K562 (cell line): Measurements from ENCODE around the gene ANP32B. TPM values are rescaled to one million over a fixed set of nuclear protein-coding genes. Genes with fewer than 3 reads are reported as not detected.

Experiments
- EP300 ChIP-seq: IDR thresholded peaks from 2 replicates; pipeline ENCODE4 v1.6.1; 2012; ENCODE audit warnings: low read length, improper control_type of control experiment
- FOS ChIP-seq: IDR thresholded peaks from 3 replicates; pipeline ENCODE4 v1.6.1; 2011; ENCODE audit not compliant: insufficient read length; ENCODE audit errors: extremely low read depth
- GATAD2A ChIP-seq: fragments of 450-650 bp; IDR thresholded peaks from 2 replicates; pipeline ENCODE4 v1.6.1; 2017
- MAZ ChIP-seq, 2 experiments: fragments of 450-650 bp in 1 of 2; sonication (generic) in 1 of 2; formaldehyde crosslinking; IDR thresholded peaks in 1 of 2; conservative IDR thresholded peaks in 1 of 2; 2 replicates each; pipeline versions ENCODE4 v1.4.0 to v1.5.0; 2020; ENCODE audit warnings: mild to moderate bottlenecking in 1 of 2, missing genetic modification reagents in 1 of 2
- SREBF2 ChIP-seq: sonication (generic); formaldehyde crosslinking; IDR thresholded peaks from 2 replicates; pipeline ENCODE4 v1.4.0; 2020; ENCODE audit warnings: mild to moderate bottlenecking, missing genetic modification reagents
- TAF9B ChIP-seq: fragments of 450-650 bp; IDR thresholded peaks from 2 replicates; pipeline ENCODE4 v1.6.1; 2018; ENCODE audit warnings: mild to moderate bottlenecking; ENCODE audit not compliant: partially characterized antibody
- ZNF165 ChIP-seq: fragments of 250-450 bp; sonication (Bioruptor Pico); IDR thresholded peaks from 2 replicates; pipeline ENCODE4 v1.4.0; 2020; ENCODE audit warnings: borderline replicate concordance
- ZNF644 ChIP-seq: fragments of 200-800 bp; sonication (Bioruptor generic); IDR thresholded peaks from 2 replicates; pipeline ENCODE4 v1.6.1; 2016; ENCODE audit warnings: low read depth, missing genetic modification characterization, missing compliant biosample characterization
- ZNF76 ChIP-seq: fragments of 250-450 bp; sonication (Bioruptor Pico); IDR thresholded peaks from 2 replicates; pipeline ENCODE4 v1.4.0; 2020; ENCODE audit warnings: mild to moderate bottlenecking, moderate library complexity, borderline replicate concordance
- polyA plus RNA-seq, 8 experiments: library from polyadenylated mRNA; depleted of rRNA in 4 of 8; stranded (reverse) in 5 of 8; unstranded in 3 of 8; fragments of >200 nt; fragmentation: Nextera tagmentation in 2 of 8; fragmentation: Illumina TruSeq in 1 of 8; extraction: Ambion mirVana in 2 of 8; extraction: Trizol in 1 of 8; gene quantifications; 2 replicates each; pipeline versions ENCODE4 v1.2.1 to v1.2.3, GENCODE V29; 2011 to 2014; ENCODE audit warnings: inconsistent platforms in 1 of 8, missing spikeins in 1 of 8
- total RNA-seq, 7 experiments: library from RNA; depleted of rRNA in 6 of 7; stranded (reverse); fragments of >200 nt in 6 of 7; fragmentation: Illumina TruSeq in 2 of 7; extraction: Trizol in 2 of 7; gene quantifications; 2 replicates each; pipeline versions ENCODE4 v1.2.1 to v1.2.3, GENCODE V29; 2011 to 2021; ENCODE audit warnings: low replicate concordance in 1 of 7
- TF ChIP-seq, protein P1 (sequence below): sonication (generic); formaldehyde crosslinking; IDR thresholded peaks from 2 replicates; pipeline ENCODE4 v1.8.1; 2023; ENCODE audit warnings: missing genetic modification reagents, mild to moderate bottlenecking, borderline replicate concordance
- TF ChIP-seq, protein P2 (sequence below): IDR thresholded peaks from 2 replicates; pipeline ENCODE4 v1.6.1; 2014; ENCODE audit warnings: antibody characterized with exemption
- TF ChIP-seq, protein P3 (sequence below), 2 experiments: fragments of 450-650 bp in 1 of 2; sonication (generic) in 1 of 2; formaldehyde crosslinking in 1 of 2; IDR thresholded peaks in 1 of 2; conservative IDR thresholded peaks in 1 of 2; 2 replicates each; pipeline versions ENCODE4 v1.6.1 to v1.8.1; 2016 to 2023; ENCODE audit warnings: mild to moderate bottlenecking in 2 of 2, moderate library complexity in 2 of 2, inconsistent platforms in 1 of 2, missing genetic modification reagents in 1 of 2
- TF ChIP-seq, protein P4 (sequence below): fragments of 250-450 bp; sonication (Bioruptor Pico); IDR thresholded peaks from 2 replicates; pipeline ENCODE4 v1.8.0; 2022; ENCODE audit warnings: moderate library complexity, mild to moderate bottlenecking, inconsistent platforms
- TF ChIP-seq, protein P5 (sequence below): fragments of 250-450 bp; sonication (Bioruptor Pico); IDR thresholded peaks from 2 replicates; pipeline ENCODE4 v1.8.0; 2021; ENCODE audit warnings: moderate library complexity, mild to moderate bottlenecking, inconsistent platforms

Gene ANP32B
- total and polyA plus RNA-seq, 9 of the 15 experiments (the other 6 are each of a cell fraction or from before 2014, with no cell fraction given): 68.9 to 815 (median 141) TPM

DNA sequence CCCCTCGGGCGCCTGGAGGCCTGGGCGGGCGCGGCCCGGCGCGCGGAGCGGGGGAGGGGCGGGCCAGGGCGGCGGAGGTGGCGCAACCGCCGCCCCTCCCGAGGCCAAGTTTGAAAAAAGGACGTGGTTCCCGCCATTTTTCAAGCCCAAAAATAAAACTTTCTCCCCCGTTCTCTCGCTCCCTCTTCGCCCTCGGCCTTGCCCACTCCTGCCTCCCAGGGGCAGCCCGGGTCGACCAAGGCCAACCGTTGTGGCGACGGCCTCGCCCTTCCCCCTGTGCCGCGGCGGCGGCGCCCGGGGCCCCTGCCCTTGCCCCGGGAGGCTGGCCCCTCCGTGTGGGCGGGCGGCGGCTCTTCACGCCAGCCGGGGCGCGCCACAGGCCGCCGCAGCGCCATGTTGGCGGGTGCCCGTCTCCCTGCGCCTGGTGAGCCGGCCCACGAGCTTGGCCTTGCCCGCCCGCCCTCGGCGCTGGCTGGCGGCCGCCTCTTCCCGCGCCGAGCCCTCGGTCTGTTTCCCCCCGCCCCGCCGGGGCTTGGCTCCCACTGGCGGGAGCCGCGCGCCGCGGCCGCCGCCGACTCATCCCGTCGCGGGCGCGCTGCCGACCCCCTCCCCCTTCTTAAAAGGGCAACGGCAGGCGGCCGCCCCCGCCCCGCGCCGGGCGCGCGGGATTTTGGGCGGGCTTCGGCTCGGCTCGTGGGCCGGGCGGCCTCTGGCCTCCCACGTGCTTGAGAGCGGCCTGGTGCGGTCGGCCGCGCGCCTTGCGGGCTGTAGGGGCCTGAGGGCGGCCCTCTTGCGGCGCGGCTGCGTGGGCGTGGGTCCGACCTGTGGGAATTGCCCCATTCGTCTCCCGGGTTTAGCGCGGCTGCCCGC is 1.3 kb downstream of the ANP32B start (continued):
- TF ChIP-seq, protein P1, sequence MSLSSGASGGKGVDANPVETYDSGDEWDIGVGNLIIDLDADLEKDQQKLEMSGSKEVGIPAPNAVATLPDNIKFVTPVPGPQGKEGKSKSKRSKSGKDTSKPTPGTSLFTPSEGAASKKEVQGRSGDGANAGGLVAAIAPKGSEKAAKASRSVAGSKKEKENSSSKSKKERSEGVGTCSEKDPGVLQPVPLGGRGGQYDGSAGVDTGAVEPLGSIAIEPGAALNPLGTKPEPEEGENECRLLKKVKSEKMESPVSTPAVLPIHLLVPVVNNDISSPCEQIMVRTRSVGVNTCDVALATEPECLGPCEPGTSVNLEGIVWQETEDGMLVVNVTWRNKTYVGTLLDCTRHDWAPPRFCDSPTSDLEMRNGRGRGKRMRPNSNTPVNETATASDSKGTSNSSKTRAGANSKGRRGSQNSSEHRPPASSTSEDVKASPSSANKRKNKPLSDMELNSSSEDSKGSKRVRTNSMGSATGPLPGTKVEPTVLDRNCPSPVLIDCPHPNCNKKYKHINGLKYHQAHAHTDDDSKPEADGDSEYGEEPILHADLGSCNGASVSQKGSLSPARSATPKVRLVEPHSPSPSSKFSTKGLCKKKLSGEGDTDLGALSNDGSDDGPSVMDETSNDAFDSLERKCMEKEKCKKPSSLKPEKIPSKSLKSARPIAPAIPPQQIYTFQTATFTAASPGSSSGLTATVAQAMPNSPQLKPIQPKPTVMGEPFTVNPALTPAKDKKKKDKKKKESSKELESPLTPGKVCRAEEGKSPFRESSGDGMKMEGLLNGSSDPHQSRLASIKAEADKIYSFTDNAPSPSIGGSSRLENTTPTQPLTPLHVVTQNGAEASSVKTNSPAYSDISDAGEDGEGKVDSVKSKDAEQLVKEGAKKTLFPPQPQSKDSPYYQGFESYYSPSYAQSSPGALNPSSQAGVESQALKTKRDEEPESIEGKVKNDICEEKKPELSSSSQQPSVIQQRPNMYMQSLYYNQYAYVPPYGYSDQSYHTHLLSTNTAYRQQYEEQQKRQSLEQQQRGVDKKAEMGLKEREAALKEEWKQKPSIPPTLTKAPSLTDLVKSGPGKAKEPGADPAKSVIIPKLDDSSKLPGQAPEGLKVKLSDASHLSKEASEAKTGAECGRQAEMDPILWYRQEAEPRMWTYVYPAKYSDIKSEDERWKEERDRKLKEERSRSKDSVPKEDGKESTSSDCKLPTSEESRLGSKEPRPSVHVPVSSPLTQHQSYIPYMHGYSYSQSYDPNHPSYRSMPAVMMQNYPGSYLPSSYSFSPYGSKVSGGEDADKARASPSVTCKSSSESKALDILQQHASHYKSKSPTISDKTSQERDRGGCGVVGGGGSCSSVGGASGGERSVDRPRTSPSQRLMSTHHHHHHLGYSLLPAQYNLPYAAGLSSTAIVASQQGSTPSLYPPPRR: peak; percentile 64; the same call in 1 of the 2 replicates
- TF ChIP-seq ZNF644: peak; percentile 86
- TF ChIP-seq EP300: peak; percentile 36
- TF ChIP-seq FOS: no peak
- no peak for TF ChIP-seq TAF9B
- TF ChIP-seq ZNF76 (CRISPR knock-in tag): no peak
- peak; percentile 11 to 83; a peak in 3 of 4 replicates for TF ChIP-seq MAZ (CRISPR knock-in tag; conservative IDR thresholded peaks at IDR 0.05 in 1 of 2, IDR thresholded peaks at IDR 0.05 in 1 of 2)
- TF ChIP-seq ZNF165 (CRISPR knock-in tag): no peak
- TF ChIP-seq, protein P2, sequence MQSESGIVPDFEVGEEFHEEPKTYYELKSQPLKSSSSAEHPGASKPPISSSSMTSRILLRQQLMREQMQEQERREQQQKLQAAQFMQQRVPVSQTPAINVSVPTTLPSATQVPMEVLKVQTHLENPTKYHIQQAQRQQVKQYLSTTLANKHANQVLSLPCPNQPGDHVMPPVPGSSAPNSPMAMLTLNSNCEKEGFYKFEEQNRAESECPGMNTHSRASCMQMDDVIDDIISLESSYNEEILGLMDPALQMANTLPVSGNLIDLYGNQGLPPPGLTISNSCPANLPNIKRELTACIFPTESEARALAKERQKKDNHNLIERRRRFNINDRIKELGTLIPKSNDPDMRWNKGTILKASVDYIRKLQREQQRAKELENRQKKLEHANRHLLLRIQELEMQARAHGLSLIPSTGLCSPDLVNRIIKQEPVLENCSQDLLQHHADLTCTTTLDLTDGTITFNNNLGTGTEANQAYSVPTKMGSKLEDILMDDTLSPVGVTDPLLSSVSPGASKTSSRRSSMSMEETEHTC: no peak
- TF ChIP-seq, protein P3, sequence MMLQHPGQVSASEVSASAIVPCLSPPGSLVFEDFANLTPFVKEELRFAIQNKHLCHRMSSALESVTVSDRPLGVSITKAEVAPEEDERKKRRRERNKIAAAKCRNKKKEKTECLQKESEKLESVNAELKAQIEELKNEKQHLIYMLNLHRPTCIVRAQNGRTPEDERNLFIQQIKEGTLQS (IDR thresholded peaks at IDR 0.05): no peak
- TF ChIP-seq, protein P3 (CRISPR knock-in tag; conservative IDR thresholded peaks at IDR 0.05): no peak; the same call in 1 of the 2 replicates
- TF ChIP-seq, protein P4, sequence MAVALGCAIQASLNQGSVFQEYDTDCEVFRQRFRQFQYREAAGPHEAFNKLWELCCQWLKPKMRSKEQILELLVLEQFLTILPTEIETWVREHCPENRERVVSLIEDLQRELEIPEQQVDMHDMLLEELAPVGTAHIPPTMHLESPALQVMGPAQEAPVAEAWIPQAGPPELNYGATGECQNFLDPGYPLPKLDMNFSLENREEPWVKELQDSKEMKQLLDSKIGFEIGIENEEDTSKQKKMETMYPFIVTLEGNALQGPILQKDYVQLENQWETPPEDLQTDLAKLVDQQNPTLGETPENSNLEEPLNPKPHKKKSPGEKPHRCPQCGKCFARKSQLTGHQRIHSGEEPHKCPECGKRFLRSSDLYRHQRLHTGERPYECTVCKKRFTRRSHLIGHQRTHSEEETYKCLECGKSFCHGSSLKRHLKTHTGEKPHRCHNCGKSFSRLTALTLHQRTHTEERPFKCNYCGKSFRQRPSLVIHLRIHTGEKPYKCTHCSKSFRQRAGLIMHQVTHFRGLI (CRISPR knock-in tag): no peak
- TF ChIP-seq, protein P5, sequence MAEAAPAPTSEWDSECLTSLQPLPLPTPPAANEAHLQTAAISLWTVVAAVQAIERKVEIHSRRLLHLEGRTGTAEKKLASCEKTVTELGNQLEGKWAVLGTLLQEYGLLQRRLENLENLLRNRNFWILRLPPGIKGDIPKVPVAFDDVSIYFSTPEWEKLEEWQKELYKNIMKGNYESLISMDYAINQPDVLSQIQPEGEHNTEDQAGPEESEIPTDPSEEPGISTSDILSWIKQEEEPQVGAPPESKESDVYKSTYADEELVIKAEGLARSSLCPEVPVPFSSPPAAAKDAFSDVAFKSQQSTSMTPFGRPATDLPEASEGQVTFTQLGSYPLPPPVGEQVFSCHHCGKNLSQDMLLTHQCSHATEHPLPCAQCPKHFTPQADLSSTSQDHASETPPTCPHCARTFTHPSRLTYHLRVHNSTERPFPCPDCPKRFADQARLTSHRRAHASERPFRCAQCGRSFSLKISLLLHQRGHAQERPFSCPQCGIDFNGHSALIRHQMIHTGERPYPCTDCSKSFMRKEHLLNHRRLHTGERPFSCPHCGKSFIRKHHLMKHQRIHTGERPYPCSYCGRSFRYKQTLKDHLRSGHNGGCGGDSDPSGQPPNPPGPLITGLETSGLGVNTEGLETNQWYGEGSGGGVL (CRISPR knock-in tag): no peak
- no peak for TF ChIP-seq SREBF2 (CRISPR knock-in tag)
- TF ChIP-seq GATAD2A: no peak
